Measurements from ENCODE around the gene DTNB.

DNA sequence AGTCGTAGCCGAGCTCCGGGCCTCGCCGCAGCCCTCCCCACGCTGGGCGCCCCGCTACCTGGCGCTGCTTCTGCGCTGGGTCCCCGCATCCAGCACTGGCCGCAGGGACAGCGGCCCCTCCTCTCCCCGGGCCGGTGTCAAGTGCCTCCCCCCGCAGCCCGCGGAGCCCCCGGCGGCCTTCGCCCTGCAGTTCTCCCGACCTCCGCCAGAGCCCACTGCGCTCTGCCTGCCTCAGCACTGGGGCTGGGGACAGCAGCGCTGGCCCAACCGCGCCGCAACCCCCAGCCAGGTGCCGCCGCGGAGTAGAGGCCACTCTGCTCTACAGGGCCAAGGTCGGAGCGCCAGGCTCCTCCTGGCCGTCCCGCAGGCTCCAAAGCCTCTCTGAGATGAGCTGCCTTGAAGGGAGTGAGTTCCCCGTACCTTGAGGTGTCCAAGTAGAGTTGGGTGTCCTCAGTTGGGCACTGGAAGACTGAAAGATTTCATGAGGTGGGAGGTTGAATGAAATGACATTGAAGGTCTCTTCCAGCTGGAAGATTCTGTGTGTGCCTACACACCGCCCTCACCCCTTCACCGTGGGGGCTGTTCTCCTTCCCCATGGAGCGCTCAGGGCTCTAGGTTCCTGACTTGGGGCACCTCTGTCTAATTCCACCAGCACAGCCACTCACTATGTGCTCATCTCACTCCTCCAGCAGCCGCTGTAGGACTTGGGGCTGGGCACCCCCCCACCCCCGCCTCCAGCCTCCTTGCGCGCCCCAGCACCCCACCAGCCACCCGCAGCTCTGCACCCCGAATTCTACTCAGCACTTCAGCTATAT, 330.8 kb downstream of the DTNB start:
- TF ChIP-seq, protein P1, sequence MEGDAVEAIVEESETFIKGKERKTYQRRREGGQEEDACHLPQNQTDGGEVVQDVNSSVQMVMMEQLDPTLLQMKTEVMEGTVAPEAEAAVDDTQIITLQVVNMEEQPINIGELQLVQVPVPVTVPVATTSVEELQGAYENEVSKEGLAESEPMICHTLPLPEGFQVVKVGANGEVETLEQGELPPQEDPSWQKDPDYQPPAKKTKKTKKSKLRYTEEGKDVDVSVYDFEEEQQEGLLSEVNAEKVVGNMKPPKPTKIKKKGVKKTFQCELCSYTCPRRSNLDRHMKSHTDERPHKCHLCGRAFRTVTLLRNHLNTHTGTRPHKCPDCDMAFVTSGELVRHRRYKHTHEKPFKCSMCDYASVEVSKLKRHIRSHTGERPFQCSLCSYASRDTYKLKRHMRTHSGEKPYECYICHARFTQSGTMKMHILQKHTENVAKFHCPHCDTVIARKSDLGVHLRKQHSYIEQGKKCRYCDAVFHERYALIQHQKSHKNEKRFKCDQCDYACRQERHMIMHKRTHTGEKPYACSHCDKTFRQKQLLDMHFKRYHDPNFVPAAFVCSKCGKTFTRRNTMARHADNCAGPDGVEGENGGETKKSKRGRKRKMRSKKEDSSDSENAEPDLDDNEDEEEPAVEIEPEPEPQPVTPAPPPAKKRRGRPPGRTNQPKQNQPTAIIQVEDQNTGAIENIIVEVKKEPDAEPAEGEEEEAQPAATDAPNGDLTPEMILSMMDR (IDR thresholded peaks at IDR 0.05) = peak; percentile 84
- TF ChIP-seq GABPA (IDR thresholded peaks at IDR 0.05; ENCODE audit: low read depth) (no peak), SIN3A (IDR thresholded peaks at IDR 0.05; ENCODE audit: borderline replicate concordance, low read depth, low read length) (peak; percentile 96), MXI1 (IDR thresholded peaks at IDR 0.05; ENCODE audit: low read depth, low read length) (peak; percentile 25; the same call in 1 of the 2 replicates), RXRA (IDR thresholded peaks at IDR 0.05; ENCODE audit: borderline replicate concordance, low read depth) (no peak), RAD21 (IDR thresholded peaks at IDR 0.05; ENCODE audit: low read length) (peak; percentile 83), NRF1 (IDR thresholded peaks at IDR 0.05; ENCODE audit: low read depth, low read length) (peak; percentile 10; the same call in 1 of the 2 replicates), RFX5 (IDR thresholded peaks at IDR 0.05; ENCODE audit: low read length) (no peak), POLR2AphosphoS5 (IDR thresholded peaks at IDR 0.05; ENCODE audit: low read depth, low read length) (no peak), SMC3 (IDR thresholded peaks at IDR 0.05; ENCODE audit: low read depth, low read length) (peak; percentile 92), YY1 (IDR thresholded peaks at IDR 0.05; ENCODE audit: low read depth) (no peak; the same call in 1 of the 2 replicates), FOSL2 (IDR thresholded peaks at IDR 0.05; ENCODE audit: borderline replicate concordance, low read depth) (no peak), GATA2 (CRISPR knock-in tag; IDR thresholded peaks at IDR 0.05) (0 out of 2 replicates have a peak, but pooled peaks have one; percentile 15)
- TF ChIP-seq, protein P2, sequence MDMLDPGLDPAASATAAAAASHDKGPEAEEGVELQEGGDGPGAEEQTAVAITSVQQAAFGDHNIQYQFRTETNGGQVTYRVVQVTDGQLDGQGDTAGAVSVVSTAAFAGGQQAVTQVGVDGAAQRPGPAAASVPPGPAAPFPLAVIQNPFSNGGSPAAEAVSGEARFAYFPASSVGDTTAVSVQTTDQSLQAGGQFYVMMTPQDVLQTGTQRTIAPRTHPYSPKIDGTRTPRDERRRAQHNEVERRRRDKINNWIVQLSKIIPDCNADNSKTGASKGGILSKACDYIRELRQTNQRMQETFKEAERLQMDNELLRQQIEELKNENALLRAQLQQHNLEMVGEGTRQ (IDR thresholded peaks at IDR 0.05; ENCODE audit: borderline replicate concordance, low read depth, low read length) = no peak

All from SK-N-SH (cell line).